Endothelial cell of umbilical vein (primary cell): Measurements from ENCODE around the gene KCNJ4. TPM values are rescaled to one million over a fixed set of nuclear protein-coding genes. Genes with fewer than 3 reads are reported as not detected.

Source experiments
- BruUV-seq: library from RNA; stranded (reverse); fragments of 400-500 nt; replicated peaks from 2 replicates; lab custom pipeline; 2021; lab: Mats Ljungman, UMichigan
- CTCF ChIA-PET: fragments of 300-600, 350-600 bp; sonication (Branson Sonifier 250); formaldehyde crosslinking; loops from one replicate; lab custom pipeline; 2021; ENCODE audit warnings: antibody characterized with exemption, inconsistent platforms; lab: Charles Lee
- POLR2A ChIA-PET: fragments of 300-600, 350-600 bp; sonication (Branson Sonifier 250); formaldehyde crosslinking; loops from one replicate; lab custom pipeline; 2021; ENCODE audit warnings: antibody characterized with exemption, inconsistent platforms; lab: Charles Lee
- DNase-seq: peaks from one replicate; pipeline ENCODE4 v3.0.0-alpha.2; 2011; ENCODE audit warnings: low read depth, low spot score
- FAIRE-seq: peaks from 2 replicates; lab custom pipeline; 2011; peaks lifted over from hg19 to GRCh38; lab: Jason Lieb, UNC
- H2AFZ ChIP-seq: 2 replicates; pipeline ENCODE4 v1.6.0; 2012; ENCODE audit warnings: low read depth, low read length, control low read depth, inconsistent platforms
- H3K27ac ChIP-seq: 2 replicates; pipeline ENCODE4 v1.5.1; 2011; ENCODE audit warnings: low read depth, mild to moderate bottlenecking, control low read depth, low read length, moderate library complexity; ENCODE audit not compliant: insufficient read depth
- H3K27me3 ChIP-seq, 2 experiments: 2 replicates each; pipeline versions ENCODE4 v1.6.0 to v1.6.1; 2011; ENCODE audit warnings: low read length in 2 of 2, mixed read lengths in 1 of 2; ENCODE audit not compliant: control insufficient read depth in 2 of 2, insufficient read depth in 2 of 2
- H3K36me3 ChIP-seq, 2 experiments: 2 replicates in 1 of 2; 3 replicates in 1 of 2; pipeline ENCODE4 v1.5.1; 2011; ENCODE audit warnings: low read length in 2 of 2, mild to moderate bottlenecking in 1 of 2, moderate library complexity in 1 of 2; ENCODE audit not compliant: control insufficient read depth in 2 of 2, insufficient read depth in 2 of 2; ENCODE audit errors: extremely low read depth in 1 of 2
- H3K4me1 ChIP-seq: 3 replicates; pipeline ENCODE4 v1.5.1; 2011; ENCODE audit warnings: mild to moderate bottlenecking, low read length; ENCODE audit not compliant: control insufficient read depth, insufficient read depth; ENCODE audit errors: extremely low read depth
- H3K4me2 ChIP-seq: 2 replicates; pipeline ENCODE4 v1.6.1; 2011; ENCODE audit warnings: low read length, control low read depth, mixed read lengths; ENCODE audit not compliant: insufficient read depth
- H3K4me3 ChIP-seq, 3 experiments: fragments of 200-600 bp in 1 of 3; sonication (generic), shearing (Covaris generic) in 1 of 3; replicated peaks in 1 of 3; 2 replicates each; pipeline ENCODE4 v1.5.1; 2011 to 2016; ENCODE audit warnings: control low read depth in 3 of 3, low read length in 3 of 3, mild to moderate bottlenecking in 2 of 3, inconsistent platforms in 1 of 3, low read depth in 1 of 3, moderate library complexity in 1 of 3; ENCODE audit not compliant: insufficient read depth in 1 of 3
- H3K79me2 ChIP-seq: 2 replicates; pipeline ENCODE4 v1.6.0; 2012; ENCODE audit warnings: low read length, inconsistent platforms; ENCODE audit not compliant: control insufficient read depth, insufficient read depth
- H3K9ac ChIP-seq: replicated peaks from 2 replicates; pipeline ENCODE3; 2011; ENCODE audit warnings: low read length, control low read depth; ENCODE audit not compliant: insufficient read depth; ENCODE audit errors: extremely low read depth
- H3K9me1 ChIP-seq: replicated peaks from 3 replicates; pipeline ENCODE4 v1.6.0; 2011; ENCODE audit warnings: mild to moderate bottlenecking, low read length; ENCODE audit not compliant: control insufficient read depth, insufficient read depth; ENCODE audit errors: extremely low read depth
- H3K9me3 ChIP-seq: replicated peaks from 2 replicates; pipeline ENCODE4 v1.5.1; 2012; ENCODE audit warnings: low read length, inconsistent platforms; ENCODE audit not compliant: control insufficient read depth, insufficient read depth
- H4K20me1 ChIP-seq: replicated peaks from 2 replicates; pipeline ENCODE3; 2011; ENCODE audit warnings: mild to moderate bottlenecking, low read length; ENCODE audit not compliant: control insufficient read depth, insufficient read depth; ENCODE audit errors: extremely low read depth
- EZH2 ChIP-seq: IDR thresholded peaks from 2 replicates; pipeline ENCODE4 v1.6.1; 2012; ENCODE audit warnings: borderline replicate concordance, low read depth, mild to moderate bottlenecking, moderate library complexity, low read length, inconsistent platforms; ENCODE audit not compliant: severe bottlenecking
- FOS ChIP-seq: IDR thresholded peaks from 2 replicates; pipeline ENCODE4 v1.6.1; 2011; ENCODE audit warnings: mild to moderate bottlenecking, low read length, moderate library complexity, borderline replicate concordance; ENCODE audit not compliant: insufficient read depth
- GATA2 ChIP-seq: IDR thresholded peaks from 2 replicates; pipeline ENCODE4 v1.7.0; 2011; ENCODE audit warnings: low read depth, mild to moderate bottlenecking, moderate library complexity, mixed read lengths, low read length; ENCODE audit not compliant: insufficient read length, insufficient read depth
- JUN ChIP-seq: IDR thresholded peaks from 2 replicates; pipeline ENCODE4 v1.6.1; 2011; ENCODE audit warnings: borderline replicate concordance, low read depth; ENCODE audit not compliant: insufficient read length, insufficient read depth
- MYC ChIP-seq: IDR thresholded peaks from one replicate; pipeline ENCODE4 v1.6.1; 2011; ENCODE audit warnings: mild to moderate bottlenecking, low read depth, low read length
- POLR2A ChIP-seq: IDR thresholded peaks from 2 replicates; pipeline ENCODE4 v1.6.1; 2012; ENCODE audit warnings: low read depth, mild to moderate bottlenecking, control low read depth, low read length
- POLR2AphosphoS5 ChIP-seq: IDR thresholded peaks from 2 replicates; pipeline ENCODE4 v1.6.1; 2012; ENCODE audit warnings: low read depth, mild to moderate bottlenecking, control low read depth, low read length, moderate library complexity; ENCODE audit not compliant: insufficient read depth
- dilution Hi-C: fragments of 300-500 bp; cut with MboI; formaldehyde crosslinking; loops from one replicate; pipeline ENCODE4 v1.15.0; 2019; ENCODE audit warnings: low sequenced_read_pairs; ENCODE audit not compliant: extremely low pct_ligation_motif_present
- intact Hi-C: fragments of 100-400 bp; cut with micrococcal nuclease; formaldehyde crosslinking; loops from one replicate; pipeline ENCODE4 v1.10.0; 2022
- polyA plus RNA-seq, 4 experiments: library from polyadenylated mRNA; depleted of rRNA in 3 of 4; stranded (reverse) in 3 of 4; unstranded in 1 of 4; fragments of >200 nt; gene quantifications; 2 replicates each; pipeline versions ENCODE4 v1.2.1 to v1.2.3, GENCODE V29; 2011 to 2012; ENCODE audit warnings: missing spikeins in 1 of 4
- total RNA-seq: library from RNA; stranded (reverse); gene quantifications from 2 replicates; pipeline ENCODE4 v1.2.3, GENCODE V29; 2021
- TF ChIP-seq, protein P1 (sequence below): IDR thresholded peaks from 2 replicates; pipeline ENCODE4 v1.6.1; 2011; ENCODE audit not compliant: insufficient read depth, insufficient read length
- TF ChIP-seq, protein P2 (sequence below), 2 donors: IDR thresholded peaks; 1 replicate in 1 of 2; 2 replicates in 1 of 2; pipeline ENCODE4 v1.5.1; 2011; ENCODE audit warnings: low read length in 2 of 2, mild to moderate bottlenecking in 2 of 2, moderate library complexity in 2 of 2, control low read depth in 1 of 2, inconsistent platforms in 1 of 2, low read depth in 1 of 2; ENCODE audit not compliant: insufficient read depth in 1 of 2; ENCODE audit errors: extremely low read depth in 1 of 2

Gene KCNJ4
- total and polyA plus RNA-seq, 2 donors (not counting 3 experiments of a cell fraction or from before 2014, with no cell fraction given) = not detected

DNA sequence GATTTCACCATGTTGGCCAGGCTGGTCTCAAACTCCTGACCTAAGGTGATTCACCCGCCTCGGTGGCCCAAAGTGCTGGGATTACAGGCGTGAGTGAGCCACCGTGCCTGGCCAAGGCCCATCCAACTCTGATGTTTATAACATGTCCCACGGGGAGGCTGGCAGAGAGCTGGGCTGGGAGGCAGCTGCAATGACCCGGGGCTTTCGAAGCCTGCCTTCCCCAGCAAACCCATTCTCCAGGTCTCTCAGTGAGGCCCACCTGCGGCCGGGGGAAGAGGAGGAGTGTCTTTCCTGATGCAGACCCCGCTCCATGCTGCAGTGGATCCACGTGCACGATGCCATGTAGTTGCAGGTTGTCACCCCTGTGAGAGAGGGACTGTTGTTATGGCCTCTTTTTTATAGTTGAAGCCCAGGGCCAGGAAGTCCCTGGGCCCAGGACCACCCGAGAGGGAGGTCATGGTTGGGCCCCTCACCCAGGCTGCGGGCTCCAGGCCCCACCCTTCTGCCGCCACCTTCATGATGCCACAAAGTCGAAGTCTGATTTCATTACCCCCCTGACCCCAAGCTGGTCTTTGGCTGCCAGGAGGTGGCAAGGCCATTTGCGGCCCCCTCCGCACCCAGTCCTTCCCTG is 38.3 kb downstream of the KCNJ4 start:
- CTCF ChIA-PET = interaction anchor here (1.0 kb wide), 1 partner anchor 13 kb away, joined by 3 read pairs; no protein-coding TSS in a partner anchor
- dilution Hi-C loops = no loop called here

More for the DNA sequence above, 38.3 kb downstream of the KCNJ4 start:
- Histone ChIP-seq H2AFZ (no peak overlapping the region), H3K9me1 (no peaks in the 10 kb centered on the region), H3K4me1 (no peaks in the 10 kb centered on the region), H3K36me3 (no peaks in the 10 kb centered on the region), H4K20me1 (no peaks in the 10 kb centered on the region), H3K9ac (no peak overlapping the region), H3K79me2 (no peaks in the 10 kb centered on the region), H3K9me3 (no peaks in the 10 kb centered on the region), H3K4me2 (no peak overlapping the region), H3K27ac (no peak overlapping the region), H3K4me3 (no peak overlapping the region), H3K27me3 (no peaks in the 10 kb centered on the region)
- intact Hi-C loops = no loop called here
- POLR2A ChIA-PET = no interaction called here
- FAIRE-seq = no peak
- BruUV-seq = no TSS peak
- TF ChIP-seq EZH2 = no peak
- no peak for TF ChIP-seq POLR2AphosphoS5
- no peak for TF ChIP-seq FOS
- TF ChIP-seq POLR2A = no peak
- no peak for TF ChIP-seq MYC
- TF ChIP-seq GATA2 = no peak
- TF ChIP-seq, protein P1, sequence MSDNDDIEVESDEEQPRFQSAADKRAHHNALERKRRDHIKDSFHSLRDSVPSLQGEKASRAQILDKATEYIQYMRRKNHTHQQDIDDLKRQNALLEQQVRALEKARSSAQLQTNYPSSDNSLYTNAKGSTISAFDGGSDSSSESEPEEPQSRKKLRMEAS = no peak
- TF ChIP-seq JUN = no peak
- TF ChIP-seq, protein P2, sequence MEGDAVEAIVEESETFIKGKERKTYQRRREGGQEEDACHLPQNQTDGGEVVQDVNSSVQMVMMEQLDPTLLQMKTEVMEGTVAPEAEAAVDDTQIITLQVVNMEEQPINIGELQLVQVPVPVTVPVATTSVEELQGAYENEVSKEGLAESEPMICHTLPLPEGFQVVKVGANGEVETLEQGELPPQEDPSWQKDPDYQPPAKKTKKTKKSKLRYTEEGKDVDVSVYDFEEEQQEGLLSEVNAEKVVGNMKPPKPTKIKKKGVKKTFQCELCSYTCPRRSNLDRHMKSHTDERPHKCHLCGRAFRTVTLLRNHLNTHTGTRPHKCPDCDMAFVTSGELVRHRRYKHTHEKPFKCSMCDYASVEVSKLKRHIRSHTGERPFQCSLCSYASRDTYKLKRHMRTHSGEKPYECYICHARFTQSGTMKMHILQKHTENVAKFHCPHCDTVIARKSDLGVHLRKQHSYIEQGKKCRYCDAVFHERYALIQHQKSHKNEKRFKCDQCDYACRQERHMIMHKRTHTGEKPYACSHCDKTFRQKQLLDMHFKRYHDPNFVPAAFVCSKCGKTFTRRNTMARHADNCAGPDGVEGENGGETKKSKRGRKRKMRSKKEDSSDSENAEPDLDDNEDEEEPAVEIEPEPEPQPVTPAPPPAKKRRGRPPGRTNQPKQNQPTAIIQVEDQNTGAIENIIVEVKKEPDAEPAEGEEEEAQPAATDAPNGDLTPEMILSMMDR (IDR thresholded peaks at IDR 0.05; ENCODE audit: extremely low read depth in 1 of 2, insufficient read depth in 1 of 2, low read depth in 1 of 2, low read length in 2 of 2) = no peak
- no peak for DNase-seq
